Measurements from ENCODE around the gene ATP8B3. TPM values are rescaled to one million over a fixed set of nuclear protein-coding genes. Genes with fewer than 3 reads are reported as not detected.

Gene ATP8B3
- total and polyA plus RNA-seq, 2 of the 13 experiments (the other 11 are each of a cell fraction or from before 2014, with no cell fraction given), result 2.6 to 5.9 TPM

DNA sequence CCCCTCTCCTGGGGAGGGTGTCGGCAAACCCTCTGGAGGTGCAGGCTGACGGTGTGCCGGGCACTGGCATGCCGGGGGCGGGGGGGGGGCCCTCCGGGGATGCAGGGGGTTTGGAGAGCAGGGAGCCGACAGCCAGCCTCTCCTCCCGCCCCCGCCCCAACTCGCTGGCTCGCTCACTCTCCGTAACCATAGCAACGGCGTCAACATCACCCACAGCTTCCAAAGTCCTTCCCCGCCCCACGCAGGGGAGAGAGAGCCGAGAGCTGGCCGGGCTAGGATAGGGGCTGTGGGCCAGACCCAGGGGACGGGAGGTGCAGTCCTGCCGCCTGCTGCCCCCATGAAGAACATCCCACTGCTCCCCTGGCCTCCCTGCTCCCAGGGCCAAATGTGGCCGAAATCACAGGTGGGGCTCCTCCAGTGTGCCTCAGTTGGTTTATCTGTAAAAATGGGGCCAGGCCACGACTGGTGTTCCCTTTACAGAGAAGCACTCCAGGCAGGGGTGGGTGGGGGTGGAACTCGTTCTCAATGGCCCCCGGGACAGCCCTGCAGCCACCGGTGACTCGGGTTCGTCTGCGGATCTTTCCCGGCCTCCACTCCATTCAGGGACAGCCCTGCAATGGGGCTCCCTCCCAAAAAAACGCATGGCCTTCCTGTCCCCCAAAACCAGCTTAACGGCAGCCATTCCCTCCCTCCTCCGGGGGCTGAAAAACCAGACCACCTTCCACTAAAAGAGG lies 48.1 kb upstream of the ATP8B3 start (continued):
- 0 out of 2 replicates have a peak, but pooled peaks have one; percentile 51 for TF ChIP-seq FOXJ3 (CRISPR knock-in tag; IDR thresholded peaks at IDR 0.05; ENCODE audit: borderline replicate concordance)
- TF ChIP-seq POLR2G (IDR thresholded peaks at IDR 0.05; ENCODE audit: low read depth, low read length), result peak; percentile 69
- peak; percentile 66 for TF ChIP-seq ASH2L (IDR thresholded peaks at IDR 0.05; ENCODE audit: insufficient read length, low read depth, low read length)
- no peak for TF ChIP-seq SP1 (IDR thresholded peaks at IDR 0.05)
- 0 out of 2 replicates have a peak, but pooled peaks have one; percentile 35 for TF ChIP-seq SP1 (CRISPR knock-in tag; IDR thresholded peaks at IDR 0.05)
- TF ChIP-seq ZFP41 (CRISPR knock-in tag; IDR thresholded peaks at IDR 0.05; ENCODE audit: borderline replicate concordance), result no peak
- TF ChIP-seq ZNF777 (CRISPR knock-in tag; IDR thresholded peaks at IDR 0.05), result no peak

- WGBS (ENCODE audit: low lambda C conversion rate), result 65% methylated on average over 17 of the region's 18 CpGs
- Histone ChIP-seq H3K27ac (ENCODE audit: extremely low read length, insufficient read depth, low read length) (peak overlapping the region; percentile 80), H3K27me3 (ENCODE audit: control insufficient read depth in 1 of 2, insufficient read depth in 2 of 2, low read length in 2 of 2) (no peaks in the 10 kb centered on the region; a peak in 1 of 5 replicates), H3K4me3 (replicated peaks in 1 of 3; ENCODE audit: insufficient read depth in 1 of 3, low read depth in 2 of 3, low read length in 3 of 3) (peak overlapping the region; percentile 89 to 95 (median 91); a peak in 4 of 6 replicates), H3K9ac (ENCODE audit: insufficient read depth, low read depth, low read length) (peak overlapping the region; percentile 84), H3K4me1 (ENCODE audit: insufficient read depth, low read length) (peaks cover 42% of the 10 kb centered on the region), H2AFZ (ENCODE audit: low read length) (no peak overlapping the region), H3K79me2 (ENCODE audit: insufficient read depth, low read length) (peaks cover 63% of the 10 kb centered on the region), H3K9me3 (ENCODE audit: low read length) (no peaks in the 10 kb centered on the region), H3K36me3 (replicated peaks in 1 of 2; ENCODE audit: control insufficient read depth in 1 of 2, insufficient read depth in 2 of 2, low read length in 2 of 2) (no peaks in the 10 kb centered on the region), H4K20me1 (ENCODE audit: insufficient read depth, low read length) (peaks cover 49% of the 10 kb centered on the region), H3K4me2 (ENCODE audit: low read depth, low read length) (peak overlapping the region; percentile 81)
- intact Hi-C loops (cut with micrococcal nuclease; ENCODE audit: unreplicated experiment) (no loop called here), in situ Hi-C loops (cut with HindIII; ENCODE audit: extremely low pct_ligation_motif_present, low pct_unique_long_range_greater_than_20kb) (no loop called here)
- BruUV-seq (replicated peaks), result no TSS peak
- DNase-seq (ENCODE audit: low spot score) (no peak), ATAC-seq (no peak), FAIRE-seq (no peak)
- TF ChIP-seq SMAD3 (CRISPR knock-in tag; IDR thresholded peaks at IDR 0.05) (no peak), PPARG (CRISPR knock-in tag; conservative IDR thresholded peaks at IDR 0.05) (no peak), ZNF557 (CRISPR knock-in tag; IDR thresholded peaks at IDR 0.05) (no peak), KDM4B (CRISPR knock-in tag; IDR thresholded peaks at IDR 0.05) (no peak), SPEN (CRISPR knock-in tag; IDR thresholded peaks at IDR 0.05; ENCODE audit: low read depth) (no peak), ZBTB42 (CRISPR knock-in tag; IDR thresholded peaks at IDR 0.05) (no peak)
- ChIA-PET POLR2A (interaction anchor here (1.0 kb wide), 1 partner anchor 19 kb away, joined by 3 read pairs; no protein-coding TSS in a partner anchor), CTCF (ENCODE audit: low intra/inter-chr PET ratio, low total read pairs) (no interaction called here)
These were observed 47.3 kb upstream of the ATP8B3 start for GRCh38 chr19:1859331-1859781.
